Muscle layer of colon (tissue), 2 donors: ENCODE results near the gene IKZF2.
A peak's percentile ranks its signal among the peaks of the same experiment; 100 is the strongest.

Source experiments
- H3K27ac ChIP-seq: one replicate; pipeline ENCODE4 v1.7.0; 2013; ENCODE audit warnings: low read depth, mild to moderate bottlenecking, low read length, moderate library complexity
- H3K27me3 ChIP-seq, 2 donors: one replicate each; pipeline ENCODE4 v1.7.0; 2013; ENCODE audit warnings: low read length in 2 of 2, mild to moderate bottlenecking in 2 of 2; ENCODE audit not compliant: insufficient read depth in 2 of 2, control insufficient read depth in 1 of 2
- H3K36me3 ChIP-seq: one replicate; pipeline ENCODE4 v1.7.0; 2013; ENCODE audit warnings: mild to moderate bottlenecking, low read length; ENCODE audit not compliant: insufficient read depth
- H3K4me1 ChIP-seq: one replicate; pipeline ENCODE4 v1.7.0; 2013; ENCODE audit warnings: mild to moderate bottlenecking, low read length; ENCODE audit not compliant: insufficient read depth
- H3K4me3 ChIP-seq, 2 donors: one replicate each; pipeline ENCODE4 v1.7.0; 2013; ENCODE audit warnings: low read length in 2 of 2, low read depth in 1 of 2, mild to moderate bottlenecking in 1 of 2, moderate library complexity in 1 of 2
- H3K9ac ChIP-seq: one replicate; pipeline ENCODE4 v1.7.0; 2013; ENCODE audit warnings: low read length
- H3K9me3 ChIP-seq: one replicate; pipeline ENCODE4 v1.7.0; 2013; ENCODE audit warnings: mild to moderate bottlenecking, low read length
- donor health status: abdominal sarcoma.
- donor health status: Adenocarcinoma of cecum.

The IKZF2 gene

DNA sequence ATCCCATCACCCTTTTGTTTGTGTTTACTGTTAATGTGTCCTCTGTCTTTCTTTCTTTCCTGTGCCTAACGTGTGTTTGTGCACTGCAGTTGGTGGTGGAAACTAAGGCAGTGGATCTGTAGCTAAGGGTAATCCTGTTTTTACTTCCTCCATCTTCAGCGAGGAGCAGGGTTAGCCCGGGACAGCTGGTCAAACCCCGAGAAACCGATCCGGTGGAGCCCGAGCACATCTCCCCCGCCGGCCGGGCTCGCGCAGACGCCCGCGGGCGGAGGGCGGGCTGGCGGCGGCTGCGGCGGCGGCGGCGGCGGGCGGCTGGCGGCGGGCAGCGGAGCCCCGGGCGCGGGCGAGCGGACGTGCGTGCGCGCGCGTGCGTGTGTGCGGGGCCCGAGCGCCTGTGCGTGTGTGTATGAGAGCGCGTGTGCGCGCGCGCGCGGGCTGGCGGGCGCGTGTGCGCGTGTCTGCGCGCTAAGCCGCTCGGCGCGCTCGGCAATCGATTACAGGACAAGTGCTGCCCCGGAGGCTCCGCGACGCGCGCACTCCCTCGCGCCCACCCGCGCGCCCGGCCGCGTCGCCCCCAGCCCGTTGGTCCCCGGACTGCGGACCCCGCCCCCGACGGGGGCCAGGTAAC is at the start of gene IKZF2:
Gene IKZF2 (minus strand): TSS at position 176 of the 628 bp plus-strand sequence. CDS start 2,983 bp downstream, outside the sequence.
- Histone ChIP-seq H3K27me3 (no peaks in the 10 kb centered on the region), H3K9me3 (no peaks in the 10 kb centered on the region), H3K4me3 (peak within 1 kb of the TSS; percentile 65 to 87), H3K4me1 (no peaks in the 10 kb centered on the region), H3K27ac (peak within 1 kb of the TSS; percentile 89), H3K9ac (peak within 1 kb of the TSS; percentile 70), H3K36me3 (no peaks in the 10 kb centered on the region)

- H3K9ac ChIP-seq, result no peak overlapping the region
- no peaks in the 10 kb centered on the region for H3K27me3 ChIP-seq
- H3K27ac ChIP-seq, result no peak overlapping the region
- no peak overlapping the region for H3K4me3 ChIP-seq
- no peaks in the 10 kb centered on the region for H3K4me1 ChIP-seq
- H3K9me3 ChIP-seq, result no peaks in the 10 kb centered on the region
- no peaks in the 10 kb centered on the region for H3K36me3 ChIP-seq
These were observed 48.5 kb upstream of the IKZF2 start for GRCh38 chr2:213199871-213200270.

GRCh38 chr2:213189001-213189899 is 37.8 kb upstream of the IKZF2 start:
- no peaks in the 10 kb centered on the region for H3K9me3 ChIP-seq
- H3K27me3 ChIP-seq, result no peaks in the 10 kb centered on the region
- H3K36me3 ChIP-seq, result no peaks in the 10 kb centered on the region
- no peak overlapping the region for H3K27ac ChIP-seq
- no peak overlapping the region for H3K9ac ChIP-seq
- no peak overlapping the region for H3K4me3 ChIP-seq
- H3K4me1 ChIP-seq, result peaks cover 8% of the 10 kb centered on the region

DNA sequence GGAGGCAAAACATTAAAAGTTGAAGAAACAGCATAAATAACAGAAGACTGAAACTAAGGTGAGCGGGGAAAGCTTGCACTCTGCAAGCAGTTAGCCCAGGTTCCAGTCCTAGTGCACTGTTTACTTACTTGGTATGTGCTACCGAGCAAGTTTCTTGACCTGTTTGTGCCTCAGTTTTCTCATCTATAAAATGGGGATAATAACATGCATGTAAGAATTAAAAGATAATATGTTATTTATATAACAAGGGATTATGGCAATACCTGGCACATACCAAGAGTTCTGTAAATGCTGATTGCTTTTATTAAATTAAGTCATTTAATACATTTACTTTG is 37.1 kb upstream of the IKZF2 start:
- Histone ChIP-seq H3K4me3 (no peak overlapping the region), H3K27ac (no peak overlapping the region), H3K9ac (no peak overlapping the region), H3K4me1 (peaks cover 8% of the 10 kb centered on the region), H3K27me3 (no peaks in the 10 kb centered on the region), H3K36me3 (no peaks in the 10 kb centered on the region), H3K9me3 (no peaks in the 10 kb centered on the region)

- Histone ChIP-seq H3K9me3 (no peaks in the 10 kb centered on the region), H3K36me3 (no peaks in the 10 kb centered on the region), H3K4me3 (no peak overlapping the region), H3K27me3 (no peaks in the 10 kb centered on the region), H3K27ac (no peak overlapping the region), H3K9ac (no peak overlapping the region), H3K4me1 (peaks cover 8% of the 10 kb centered on the region)
These were observed 36.6 kb upstream of the IKZF2 start for GRCh38 chr2:213187833-213188532.

DNA sequence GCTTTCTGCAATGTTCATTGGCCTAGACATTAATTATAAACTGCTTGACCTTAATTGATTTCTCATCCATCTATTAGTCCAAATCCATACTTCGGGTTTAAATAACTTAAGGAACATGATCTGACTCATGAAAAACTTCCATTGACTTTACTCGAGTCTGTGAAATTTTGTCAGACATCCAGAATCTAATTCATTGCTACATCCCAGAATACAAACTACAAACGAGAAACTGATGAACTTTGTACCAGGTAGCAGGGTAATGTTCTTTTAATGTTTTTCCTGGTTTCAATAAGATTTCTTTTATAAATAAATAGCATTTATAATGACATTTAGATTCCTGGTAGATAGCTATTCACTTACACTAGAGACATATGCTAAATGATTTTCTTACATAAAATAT is 36.0 kb upstream of the IKZF2 start:
- Histone ChIP-seq H3K4me3 (no peak overlapping the region), H3K36me3 (no peaks in the 10 kb centered on the region), H3K27me3 (no peaks in the 10 kb centered on the region), H3K9ac (no peak overlapping the region), H3K9me3 (no peaks in the 10 kb centered on the region), H3K4me1 (peaks cover 8% of the 10 kb centered on the region), H3K27ac (no peak overlapping the region)

DNA sequence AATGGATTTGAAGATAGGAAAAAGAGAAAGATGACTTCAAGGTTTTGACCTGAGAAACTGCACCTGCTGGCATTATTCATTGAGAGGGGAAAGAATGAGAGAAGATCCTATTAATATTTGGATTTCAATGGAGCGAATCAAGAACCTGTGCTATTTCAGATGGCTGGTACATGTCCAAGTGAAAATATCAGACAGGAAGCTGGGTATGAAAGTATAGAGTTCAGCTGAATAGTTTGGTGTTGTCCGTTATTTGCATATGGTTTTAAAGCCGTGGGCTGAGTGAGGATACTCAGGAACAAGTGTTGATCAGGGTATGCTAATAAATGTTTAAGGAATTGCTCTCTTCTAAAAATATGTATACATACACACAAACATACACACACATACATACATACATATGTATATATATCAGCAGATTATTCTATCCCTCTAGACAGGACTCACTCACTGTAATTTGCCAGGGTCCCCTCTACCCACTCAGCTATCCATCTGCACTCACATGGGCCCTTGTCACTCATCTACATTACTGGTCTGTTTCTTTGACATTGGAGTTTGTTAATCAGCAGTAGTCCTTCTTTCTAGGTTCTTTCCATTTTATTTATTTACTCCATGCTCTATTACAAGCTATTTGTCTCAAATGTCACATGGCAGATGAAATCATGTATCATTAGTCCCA is 33.9 kb upstream of the IKZF2 start:
- Histone ChIP-seq H3K9me3 (no peaks in the 10 kb centered on the region), H3K4me1 (peaks cover 8% of the 10 kb centered on the region), H3K27me3 (no peaks in the 10 kb centered on the region), H3K9ac (no peak overlapping the region), H3K4me3 (no peak overlapping the region), H3K36me3 (no peaks in the 10 kb centered on the region), H3K27ac (no peak overlapping the region)

GRCh38 chr2:213181712-213182111 is 30.3 kb upstream of the IKZF2 start:
- no peak overlapping the region for H3K4me3 ChIP-seq
- H3K27me3 ChIP-seq, result no peaks in the 10 kb centered on the region
- no peaks in the 10 kb centered on the region for H3K4me1 ChIP-seq
- H3K36me3 ChIP-seq, result no peaks in the 10 kb centered on the region
- H3K27ac ChIP-seq, result no peak overlapping the region
- no peaks in the 10 kb centered on the region for H3K9me3 ChIP-seq
- H3K9ac ChIP-seq, result no peak overlapping the region

DNA sequence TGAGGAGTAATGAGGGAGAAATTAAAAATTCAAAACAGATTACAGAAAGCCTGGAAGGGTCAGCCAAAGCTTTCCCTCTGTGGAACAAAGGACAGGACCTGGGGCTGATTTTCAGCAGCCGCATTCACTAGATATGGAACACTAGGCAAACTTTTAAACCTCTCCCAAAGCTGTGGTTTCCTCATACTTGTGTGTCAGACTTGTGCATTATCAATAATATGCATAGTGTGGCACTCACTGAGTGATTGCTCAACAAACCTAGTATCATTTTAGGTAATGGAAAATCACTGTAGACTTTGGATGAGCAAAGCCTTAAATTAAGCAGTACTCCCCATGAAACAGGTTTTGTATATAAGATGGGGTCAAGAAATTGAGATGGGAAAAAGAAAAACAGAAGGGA is 26.3 kb upstream of the IKZF2 start:
- H3K9me3 ChIP-seq, result no peaks in the 10 kb centered on the region
- H3K27me3 ChIP-seq, result no peaks in the 10 kb centered on the region
- no peaks in the 10 kb centered on the region for H3K4me1 ChIP-seq
- no peak overlapping the region for H3K4me3 ChIP-seq
- no peak overlapping the region for H3K27ac ChIP-seq
- H3K36me3 ChIP-seq, result no peaks in the 10 kb centered on the region
- H3K9ac ChIP-seq, result no peak overlapping the region

GRCh38 chr2:213175673-213176247 is 24.3 kb upstream of the IKZF2 start:
- Histone ChIP-seq H3K27ac (no peak overlapping the region), H3K27me3 (no peaks in the 10 kb centered on the region), H3K36me3 (no peaks in the 10 kb centered on the region), H3K4me3 (no peak overlapping the region), H3K9me3 (no peaks in the 10 kb centered on the region), H3K9ac (no peak overlapping the region), H3K4me1 (no peaks in the 10 kb centered on the region)

GRCh38 chr2:213172641-213173040 is 21.2 kb upstream of the IKZF2 start:
- H3K4me1 ChIP-seq, result no peaks in the 10 kb centered on the region
- H3K9ac ChIP-seq, result no peak overlapping the region
- no peak overlapping the region for H3K27ac ChIP-seq
- no peak overlapping the region for H3K4me3 ChIP-seq
- no peaks in the 10 kb centered on the region for H3K36me3 ChIP-seq
- H3K9me3 ChIP-seq, result no peaks in the 10 kb centered on the region
- no peaks in the 10 kb centered on the region for H3K27me3 ChIP-seq
